Neural crest cell (in vitro differentiated cells): ENCODE data around the gene GRM8. TPM values are rescaled to one million over a fixed set of nuclear protein-coding genes. Genes with fewer than 3 reads are reported as not detected.
A peak's percentile ranks its signal among the peaks of the same experiment; 100 is the strongest.

Experiments used
- DNase-seq: peaks from one replicate; pipeline ENCODE4 v3.0.0; 2021; ENCODE audit warnings: low read depth, mixed read lengths, low spot score
- H3K27ac Mint-ChIP-seq: one replicate; pipeline ENCODE4 v1.8.0; 2021; ENCODE audit warnings: mild to moderate bottlenecking, mixed read lengths; ENCODE audit not compliant: unreplicated experiment
- H3K27me3 Mint-ChIP-seq: 2 replicates; pipeline ENCODE4 v1.8.0; 2021; ENCODE audit warnings: low read depth, mild to moderate bottlenecking, mixed read lengths
- H3K36me3 Mint-ChIP-seq: 2 replicates; pipeline ENCODE4 v1.8.0; 2021; ENCODE audit warnings: low read depth, mild to moderate bottlenecking, mixed read lengths
- H3K4me1 Mint-ChIP-seq: 2 replicates; pipeline ENCODE4 v1.8.0; 2021; ENCODE audit warnings: mixed read lengths
- H3K4me3 Mint-ChIP-seq: one replicate; pipeline ENCODE4 v1.8.0; 2021; ENCODE audit warnings: mild to moderate bottlenecking, mixed read lengths
- H3K9me3 Mint-ChIP-seq: 2 replicates; pipeline ENCODE4 v1.8.0; 2021; ENCODE audit warnings: mixed read lengths
- total RNA-seq: library from RNA; stranded (reverse); gene quantifications from 2 replicates; pipeline ENCODE4 v1.2.1, GENCODE V29; 2021
- TF ChIP-seq, protein P1 (sequence below): fragments of 200-600 bp; sonication (generic); conservative IDR thresholded peaks from 2 replicates; pipeline ENCODE4 v1.5.0; 2021; ENCODE audit warnings: antibody characterized with exemption, mild to moderate bottlenecking

Gene GRM8
- total RNA-seq, 1 donor from 2014 or later: 2.6 TPM

DNA sequence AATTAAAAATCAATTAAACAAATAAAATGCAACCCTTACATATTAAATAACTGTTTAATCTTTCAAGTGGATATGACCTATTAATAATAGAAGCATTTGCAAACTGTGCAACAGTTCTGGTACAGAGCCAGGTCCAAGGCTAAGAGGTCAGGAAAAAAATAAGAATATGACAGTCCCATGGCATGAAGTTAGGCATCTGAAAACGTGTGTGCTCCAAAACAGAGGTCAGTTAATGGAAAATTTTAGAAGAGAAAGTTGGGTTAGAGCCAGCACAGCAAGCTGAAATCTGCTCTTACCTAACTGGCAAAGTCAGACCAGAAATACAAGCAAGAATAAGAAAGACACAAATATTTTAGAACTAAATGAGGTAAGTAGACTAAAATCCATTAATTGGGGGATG, 757.7 kb downstream of the GRM8 start:
- no peaks in the 10 kb centered on the region for H3K9me3 Mint-ChIP-seq
- H3K36me3 Mint-ChIP-seq: no peaks in the 10 kb centered on the region
- DNase-seq: no peak
- no peaks in the 10 kb centered on the region for H3K27me3 Mint-ChIP-seq
- H3K4me3 Mint-ChIP-seq: no peak overlapping the region
- no peak overlapping the region for H3K27ac Mint-ChIP-seq
- no peaks in the 10 kb centered on the region for H3K4me1 Mint-ChIP-seq
- TF ChIP-seq, protein P1, sequence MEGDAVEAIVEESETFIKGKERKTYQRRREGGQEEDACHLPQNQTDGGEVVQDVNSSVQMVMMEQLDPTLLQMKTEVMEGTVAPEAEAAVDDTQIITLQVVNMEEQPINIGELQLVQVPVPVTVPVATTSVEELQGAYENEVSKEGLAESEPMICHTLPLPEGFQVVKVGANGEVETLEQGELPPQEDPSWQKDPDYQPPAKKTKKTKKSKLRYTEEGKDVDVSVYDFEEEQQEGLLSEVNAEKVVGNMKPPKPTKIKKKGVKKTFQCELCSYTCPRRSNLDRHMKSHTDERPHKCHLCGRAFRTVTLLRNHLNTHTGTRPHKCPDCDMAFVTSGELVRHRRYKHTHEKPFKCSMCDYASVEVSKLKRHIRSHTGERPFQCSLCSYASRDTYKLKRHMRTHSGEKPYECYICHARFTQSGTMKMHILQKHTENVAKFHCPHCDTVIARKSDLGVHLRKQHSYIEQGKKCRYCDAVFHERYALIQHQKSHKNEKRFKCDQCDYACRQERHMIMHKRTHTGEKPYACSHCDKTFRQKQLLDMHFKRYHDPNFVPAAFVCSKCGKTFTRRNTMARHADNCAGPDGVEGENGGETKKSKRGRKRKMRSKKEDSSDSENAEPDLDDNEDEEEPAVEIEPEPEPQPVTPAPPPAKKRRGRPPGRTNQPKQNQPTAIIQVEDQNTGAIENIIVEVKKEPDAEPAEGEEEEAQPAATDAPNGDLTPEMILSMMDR: no peak

DNA sequence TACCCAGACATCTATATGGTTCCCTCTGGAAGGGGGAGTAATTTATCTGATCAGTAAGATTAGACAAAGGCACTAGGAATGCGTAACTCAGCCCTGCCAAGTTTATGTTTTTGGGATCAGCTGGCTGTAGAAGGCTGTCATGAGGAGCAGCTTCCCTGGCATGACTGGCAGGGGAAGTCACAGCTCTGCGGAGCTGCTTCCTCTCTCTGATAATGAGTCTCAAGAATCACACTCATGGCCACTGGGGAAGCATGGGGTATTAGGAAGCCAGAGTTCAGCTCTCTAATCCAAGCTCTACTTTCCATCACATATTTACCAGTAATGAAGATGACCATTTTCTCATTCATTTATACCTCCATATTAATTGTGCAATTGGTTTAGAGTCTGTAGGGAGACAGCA, 758.9 kb downstream of the GRM8 start:
- Mint-ChIP-seq H3K36me3 (no peaks in the 10 kb centered on the region), H3K9me3 (peaks cover 4% of the 10 kb centered on the region), H3K4me1 (no peaks in the 10 kb centered on the region), H3K27ac (no peak overlapping the region), H3K27me3 (no peaks in the 10 kb centered on the region), H3K4me3 (no peak overlapping the region)
- TF ChIP-seq, protein P1: no peak
- no peak for DNase-seq

DNA sequence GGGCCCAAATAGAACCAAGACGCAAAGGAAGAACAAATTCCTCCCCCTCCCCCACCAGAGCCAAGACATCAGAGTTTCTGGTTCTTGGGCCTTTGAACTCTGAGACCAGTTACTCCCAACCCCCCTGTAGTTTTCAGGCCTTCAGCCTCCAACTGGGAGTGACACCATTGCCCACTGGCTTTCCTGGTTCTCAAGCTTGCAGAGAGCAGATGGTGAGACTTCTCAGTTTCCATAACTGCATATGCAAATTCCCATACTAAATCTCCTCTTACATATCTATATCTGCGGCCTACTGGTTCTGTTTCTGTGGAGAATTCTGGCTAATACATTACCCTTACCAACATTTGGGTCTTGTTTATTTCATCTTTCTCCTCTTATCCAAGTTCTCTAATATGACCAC, 762.9 kb downstream of the GRM8 start:
- H3K27ac Mint-ChIP-seq: peak overlapping the region; percentile 30
- H3K9me3 Mint-ChIP-seq: peaks cover 4% of the 10 kb centered on the region
- no peak for DNase-seq
- TF ChIP-seq, protein P1: no peak
- no peak overlapping the region for H3K4me3 Mint-ChIP-seq
- no peaks in the 10 kb centered on the region for H3K36me3 Mint-ChIP-seq
- no peaks in the 10 kb centered on the region for H3K27me3 Mint-ChIP-seq
- no peaks in the 10 kb centered on the region for H3K4me1 Mint-ChIP-seq

DNA sequence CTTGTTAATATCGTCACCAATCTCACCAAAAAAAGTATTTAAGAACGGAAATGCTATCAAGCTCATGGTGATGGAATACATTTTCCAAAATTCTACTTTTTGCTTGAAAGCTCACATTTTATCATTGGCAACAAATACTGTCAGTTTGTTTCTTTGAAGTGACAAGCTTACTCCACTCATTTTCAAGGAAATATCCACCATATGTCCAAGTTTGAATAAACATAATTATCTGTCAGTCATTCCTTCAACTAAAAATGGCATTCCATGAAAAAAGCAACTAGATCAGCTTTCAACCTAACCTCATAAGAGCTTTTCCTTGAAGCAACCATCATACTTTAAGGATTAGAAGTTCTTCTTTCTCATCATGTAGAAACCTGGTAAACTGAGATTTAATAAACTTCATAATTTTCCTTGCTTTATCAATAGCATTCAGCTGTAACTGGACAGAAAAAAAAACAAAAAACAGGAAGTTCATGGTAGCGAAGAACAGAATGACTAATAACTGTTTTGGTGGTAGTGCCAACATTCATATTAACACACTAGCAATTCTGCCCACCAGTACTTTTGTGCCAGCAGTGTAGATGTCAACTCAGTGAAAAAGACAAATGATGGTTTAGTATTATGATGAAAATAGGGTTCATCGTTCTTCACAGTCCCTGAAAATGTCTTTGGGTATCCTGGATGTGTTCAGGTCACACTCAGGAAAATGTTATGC, 764.9 kb downstream of the GRM8 start:
- DNase-seq: no peak
- no peaks in the 10 kb centered on the region for H3K4me1 Mint-ChIP-seq
- TF ChIP-seq, protein P1: no peak
- H3K4me3 Mint-ChIP-seq: no peak overlapping the region
- H3K27ac Mint-ChIP-seq: no peak overlapping the region
- peaks cover 4% of the 10 kb centered on the region for H3K9me3 Mint-ChIP-seq
- no peaks in the 10 kb centered on the region for H3K36me3 Mint-ChIP-seq
- H3K27me3 Mint-ChIP-seq: no peaks in the 10 kb centered on the region

DNA sequence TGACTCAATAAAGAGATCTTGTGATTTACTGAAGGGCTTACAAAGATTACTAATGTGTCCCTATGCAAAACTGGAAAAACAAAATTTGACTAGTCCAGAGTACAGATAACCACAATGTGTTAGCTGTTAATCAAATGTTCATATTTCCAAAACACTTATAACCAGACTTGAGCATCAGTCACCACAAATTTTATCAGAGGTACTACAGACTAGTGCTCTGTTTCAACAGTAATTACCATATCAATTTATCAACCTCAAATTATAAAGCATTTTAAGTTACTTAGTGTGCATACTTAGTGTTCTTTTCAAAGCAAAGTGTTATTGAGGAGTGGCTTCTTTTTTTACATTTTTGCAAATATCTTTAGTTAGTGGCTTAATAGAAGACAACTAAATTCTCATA, 765.9 kb downstream of the GRM8 start:
- H3K4me3 Mint-ChIP-seq: no peak overlapping the region
- no peaks in the 10 kb centered on the region for H3K4me1 Mint-ChIP-seq
- no peak for DNase-seq
- no peaks in the 10 kb centered on the region for H3K27me3 Mint-ChIP-seq
- H3K9me3 Mint-ChIP-seq: peaks cover 4% of the 10 kb centered on the region
- no peak overlapping the region for H3K27ac Mint-ChIP-seq
- TF ChIP-seq, protein P1: no peak
- H3K36me3 Mint-ChIP-seq: no peaks in the 10 kb centered on the region
